MM.1S (cell line): ENCODE data around the gene PI4KA.

Experiments
- DNase-seq: peaks from one replicate; pipeline ENCODE4 v3.0.0-alpha.2; 2015
- H2AFZ ChIP-seq: fragments of 300-600 bp; sonication (generic); 2 replicates; pipeline ENCODE4 v1.6.0; 2016; ENCODE audit warnings: antibody characterized with exemption, low read length
- H3F3A ChIP-seq: fragments of 300-600 bp; sonication (generic); 2 replicates; pipeline ENCODE4 v1.6.1; 2016; ENCODE audit warnings: mild to moderate bottlenecking, antibody characterized with exemption, low read length, moderate library complexity, mixed read lengths; ENCODE audit not compliant: insufficient read depth
- H3K27ac ChIP-seq: fragments of 300-600 bp; sonication (generic); 2 replicates; pipeline ENCODE4 v1.5.1; 2016; ENCODE audit warnings: mild to moderate bottlenecking, low read length
- H3K27me3 ChIP-seq: fragments of 300-600 bp; sonication (generic); replicated peaks from 2 replicates; pipeline ENCODE4 v1.6.0; 2016; ENCODE audit warnings: low read length; ENCODE audit not compliant: insufficient read depth
- H3K36me3 ChIP-seq: fragments of 300-600 bp; sonication (generic); replicated peaks from 2 replicates; pipeline ENCODE4 v1.6.1; 2016; ENCODE audit warnings: mild to moderate bottlenecking, low read length, mixed read lengths; ENCODE audit not compliant: insufficient read depth
- H3K4me1 ChIP-seq: fragments of 300-600 bp; sonication (generic); 2 replicates; pipeline ENCODE4 v1.6.1; 2016; ENCODE audit warnings: low read length, mixed read lengths
- H3K4me2 ChIP-seq: fragments of 300-600 bp; sonication (generic); 2 replicates; pipeline ENCODE4 v1.6.0; 2016; ENCODE audit warnings: low read depth, low read length
- H3K4me3 ChIP-seq: fragments of 300-600 bp; sonication (generic); 2 replicates; pipeline ENCODE4 v1.5.1; 2016; ENCODE audit warnings: low read length, mixed read lengths
- H3K79me2 ChIP-seq: fragments of 300-600 bp; sonication (generic); 2 replicates; pipeline ENCODE4 v1.6.1; 2016; ENCODE audit warnings: mixed run types, low read length, mixed read lengths
- H3K9ac ChIP-seq: fragments of 300-600 bp; sonication (generic); 2 replicates; pipeline ENCODE4 v1.6.1; 2016; ENCODE audit warnings: low read length, mixed read lengths
- H3K9me2 ChIP-seq: fragments of 300-600 bp; sonication (generic); replicated peaks from 2 replicates; pipeline ENCODE4 v1.6.1; 2016; ENCODE audit warnings: mild to moderate bottlenecking, low read length, mixed read lengths; ENCODE audit not compliant: insufficient read depth
- H3K9me3 ChIP-seq: fragments of 300-600 bp; sonication (generic); replicated peaks from 2 replicates; pipeline ENCODE4 v1.6.1; 2016; ENCODE audit warnings: mild to moderate bottlenecking, low read length, mixed read lengths; ENCODE audit not compliant: insufficient read depth
- H4K20me1 ChIP-seq: fragments of 300-600 bp; sonication (generic); 2 replicates; pipeline ENCODE4 v1.6.1; 2016; ENCODE audit warnings: mild to moderate bottlenecking, low read length, moderate library complexity, mixed read lengths; ENCODE audit not compliant: insufficient read depth
- CTCF ChIP-seq: fragments of 300-600 bp; sonication (generic); IDR thresholded peaks from 2 replicates; pipeline ENCODE4 v1.5.1; 2016; ENCODE audit warnings: antibody characterized with exemption, low read length, mixed read lengths
- EZH2 ChIP-seq: fragments of 300-600 bp; sonication (generic); optimal IDR thresholded peaks from 2 replicates; pipeline ENCODE3; 2017; ENCODE audit warnings: low read depth, mild to moderate bottlenecking, antibody characterized with exemption, low read length, mixed read lengths
- EZH2phosphoT487 ChIP-seq: fragments of 300-600 bp; sonication (generic); IDR thresholded peaks from 2 replicates; pipeline ENCODE4 v1.6.1; 2018; ENCODE audit warnings: antibody characterized with exemption, low read length

The PI4KA gene

GRCh38 chr22:20779014-20779817, 79.4 kb downstream of the PI4KA start:
- H4K20me1 ChIP-seq, result no peaks in the 10 kb centered on the region
- H3K9ac ChIP-seq, result no peak overlapping the region
- H3K4me2 ChIP-seq, result no peak overlapping the region
- no peak overlapping the region for H3K27ac ChIP-seq
- H3K79me2 ChIP-seq, result no peaks in the 10 kb centered on the region
- H3K36me3 ChIP-seq, result no peaks in the 10 kb centered on the region
- no peak overlapping the region for H2AFZ ChIP-seq
- H3K4me1 ChIP-seq, result no peaks in the 10 kb centered on the region
- no peaks in the 10 kb centered on the region for H3K9me2 ChIP-seq
- H3K27me3 ChIP-seq, result no peaks in the 10 kb centered on the region
- TF ChIP-seq EZH2phosphoT487 (no peak), EZH2 (no peak), CTCF (no peak)
- no peaks in the 10 kb centered on the region for H3K9me3 ChIP-seq
- H3F3A ChIP-seq, result no peaks in the 10 kb centered on the region
- DNase-seq, result no peak
- H3K4me3 ChIP-seq, result no peak overlapping the region

GRCh38 chr22:20777420-20778177, 81.0 kb downstream of the PI4KA start:
- no peak overlapping the region for H2AFZ ChIP-seq
- no peaks in the 10 kb centered on the region for H3K36me3 ChIP-seq
- no peak overlapping the region for H3K9ac ChIP-seq
- H3K27me3 ChIP-seq, result no peaks in the 10 kb centered on the region
- H3F3A ChIP-seq, result no peaks in the 10 kb centered on the region
- no peak overlapping the region for H3K4me2 ChIP-seq
- DNase-seq, result no peak
- no peaks in the 10 kb centered on the region for H4K20me1 ChIP-seq
- H3K4me1 ChIP-seq, result no peaks in the 10 kb centered on the region
- H3K9me2 ChIP-seq, result no peaks in the 10 kb centered on the region
- H3K9me3 ChIP-seq, result no peaks in the 10 kb centered on the region
- no peaks in the 10 kb centered on the region for H3K79me2 ChIP-seq
- no peak overlapping the region for H3K27ac ChIP-seq
- TF ChIP-seq EZH2phosphoT487, result no peak
- H3K4me3 ChIP-seq, result no peak overlapping the region

GRCh38 chr22:20776624-20777405, 81.8 kb downstream of the PI4KA start:
- Histone ChIP-seq H2AFZ (no peak overlapping the region), H3K27me3 (no peaks in the 10 kb centered on the region), H3K36me3 (no peaks in the 10 kb centered on the region), H3K4me3 (no peak overlapping the region), H3K79me2 (no peaks in the 10 kb centered on the region), H3K4me1 (no peaks in the 10 kb centered on the region), H4K20me1 (no peaks in the 10 kb centered on the region), H3K9me3 (no peaks in the 10 kb centered on the region), H3K9me2 (no peaks in the 10 kb centered on the region), H3F3A (no peaks in the 10 kb centered on the region), H3K4me2 (no peak overlapping the region), H3K27ac (no peak overlapping the region), H3K9ac (no peak overlapping the region)
- no peak for DNase-seq
- TF ChIP-seq CTCF (no peak), EZH2 (no peak), EZH2phosphoT487 (no peak)
